Upper lobe of right lung (tissue), 1 donor: Measurements from ENCODE around the gene SDC3. TPM values are rescaled to one million over a fixed set of nuclear protein-coding genes. Genes with fewer than 3 reads are reported as not detected.

Experiments used
- ATAC-seq: fragments of 200-7000 bp; cut with Tn5 transposase; one replicate; pipeline ENCODE4 v1.9.1; 2020; ENCODE audit warnings: mild to moderate bottlenecking, moderate library complexity
- DNase-seq: peaks from one replicate; pipeline ENCODE4 v3.0.0-alpha.2; 2020
- H3K27ac ChIP-seq: fragments of 200-600 bp; one replicate; pipeline ENCODE4 v1.8.0; 2022
- H3K27me3 ChIP-seq: fragments of 200-600 bp; one replicate; pipeline ENCODE4 v1.8.0; 2022; ENCODE audit warnings: mild to moderate bottlenecking
- H3K36me3 ChIP-seq: fragments of 200-600 bp; one replicate; pipeline ENCODE4 v1.8.0; 2022
- H3K4me1 ChIP-seq: fragments of 200-600 bp; one replicate; pipeline ENCODE4 v1.8.0; 2022
- H3K4me3 ChIP-seq: fragments of 200-600 bp; one replicate; pipeline ENCODE4 v1.8.0; 2022; ENCODE audit warnings: mild to moderate bottlenecking
- H3K9me3 ChIP-seq: fragments of 200-600 bp; one replicate; pipeline ENCODE4 v1.8.0; 2022
- CTCF ChIP-seq: fragments of 200-600 bp; IDR thresholded peaks from one replicate; pipeline ENCODE4 v1.8.0; 2022; ENCODE audit warnings: antibody characterized with exemption
- intact Hi-C: fragments of 100-400 bp; cut with DNase I; formaldehyde crosslinking; loops from one replicate; pipeline ENCODE4 v1.11.0; 2022
- total RNA-seq: library from RNA; stranded (reverse); fragmentation: NEBNext Ultra II Directional; extraction: Animal tissue kit (Norgen Biotek cat#: 25700); gene quantifications from one replicate; pipeline ENCODE4 v1.2.1, GENCODE V29; 2021
- donor health status: DM: no; HTN: yes; CAD: no; lungs with severe emphysema.

The SDC3 gene
- total RNA-seq, 1 donor from 2014 or later: 39.4 TPM

GRCh38 chr1:30885570-30886522 lies 22.7 kb downstream of the SDC3 start:
- H3K36me3 ChIP-seq: no peaks in the 10 kb centered on the region
- no peaks in the 10 kb centered on the region for H3K27me3 ChIP-seq
- no peaks in the 10 kb centered on the region for H3K9me3 ChIP-seq
- no peak overlapping the region for H3K4me3 ChIP-seq
- intact Hi-C loops: no loop called here
- no peak for TF ChIP-seq CTCF
- H3K4me1 ChIP-seq: peaks cover 14% of the 10 kb centered on the region
- DNase-seq: no peak
- no peak for ATAC-seq
- no peak overlapping the region for H3K27ac ChIP-seq

GRCh38 chr1:30884723-30885122 lies 23.8 kb downstream of the SDC3 start:
- intact Hi-C loops: no loop called here
- Histone ChIP-seq H3K27ac (no peak overlapping the region), H3K4me1 (peaks cover 14% of the 10 kb centered on the region)

GRCh38 chr1:30883389-30884172 lies 25.0 kb downstream of the SDC3 start:
- no peak overlapping the region for H3K27ac ChIP-seq
- intact Hi-C loops: no loop called here

More at GRCh38 chr1:30884723-30885122, 23.8 kb downstream of the SDC3 start:
- DNase-seq (no peak), ATAC-seq (no peak)
- Histone ChIP-seq H3K9me3 (no peaks in the 10 kb centered on the region), H3K36me3 (no peaks in the 10 kb centered on the region), H3K4me3 (no peak overlapping the region), H3K27me3 (no peaks in the 10 kb centered on the region)
- no peak for TF ChIP-seq CTCF

DNA sequence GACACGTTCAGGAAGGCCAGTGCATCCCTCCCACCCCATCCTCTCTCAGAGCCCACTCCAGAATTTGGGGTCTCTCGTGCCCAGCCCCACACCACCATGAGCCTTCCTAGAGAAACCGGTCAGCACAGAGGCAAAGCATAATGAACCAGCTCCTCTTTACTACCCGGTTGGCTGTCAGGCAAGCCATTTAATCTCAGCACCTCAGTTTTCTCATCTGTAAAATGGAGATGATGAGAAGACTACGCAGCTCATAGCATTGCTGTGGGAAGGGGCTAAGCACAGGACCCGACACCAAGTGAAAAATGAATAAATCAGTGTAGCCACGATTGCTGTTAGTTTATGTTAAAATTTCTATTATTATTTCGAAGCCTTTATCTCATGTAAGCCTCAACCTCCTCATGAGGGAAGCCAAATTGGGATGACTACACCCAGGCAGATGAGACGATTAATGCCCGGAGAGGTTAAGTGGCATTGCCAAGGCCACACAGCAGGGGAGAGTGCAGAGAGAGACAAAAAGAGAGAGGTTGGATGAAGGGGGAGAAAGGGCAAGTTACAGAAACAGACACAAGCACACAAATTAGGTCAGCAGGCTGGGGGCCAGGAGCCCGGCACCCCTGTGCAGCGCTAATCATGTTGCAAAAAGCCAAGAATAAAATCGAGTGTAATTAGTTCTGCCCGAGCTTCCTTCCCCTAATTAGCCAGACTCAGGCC lies 25.7 kb downstream of the SDC3 start:
- no peak for TF ChIP-seq CTCF
- no peaks in the 10 kb centered on the region for H3K9me3 ChIP-seq
- ATAC-seq: no peak
- H3K27me3 ChIP-seq: no peaks in the 10 kb centered on the region
- H3K4me1 ChIP-seq: peaks cover 14% of the 10 kb centered on the region
- H3K27ac ChIP-seq: no peak overlapping the region
- intact Hi-C loops: no loop called here
- no peaks in the 10 kb centered on the region for H3K36me3 ChIP-seq
- no peak overlapping the region for H3K4me3 ChIP-seq
- no peak for DNase-seq

More at GRCh38 chr1:30883389-30884172, 25.0 kb downstream of the SDC3 start:
- DNase-seq: no peak
- H3K4me1 ChIP-seq: peaks cover 10% of the 10 kb centered on the region
- H3K27me3 ChIP-seq: no peaks in the 10 kb centered on the region
- no peak for ATAC-seq
- H3K9me3 ChIP-seq: no peaks in the 10 kb centered on the region
- no peak for TF ChIP-seq CTCF
- H3K36me3 ChIP-seq: no peaks in the 10 kb centered on the region
- no peak overlapping the region for H3K4me3 ChIP-seq
